ENCODE measurements around the gene FOXI1.
A peak's percentile ranks its signal among the peaks of the same experiment; 100 is the strongest.

FOXI1 gene

DNA sequence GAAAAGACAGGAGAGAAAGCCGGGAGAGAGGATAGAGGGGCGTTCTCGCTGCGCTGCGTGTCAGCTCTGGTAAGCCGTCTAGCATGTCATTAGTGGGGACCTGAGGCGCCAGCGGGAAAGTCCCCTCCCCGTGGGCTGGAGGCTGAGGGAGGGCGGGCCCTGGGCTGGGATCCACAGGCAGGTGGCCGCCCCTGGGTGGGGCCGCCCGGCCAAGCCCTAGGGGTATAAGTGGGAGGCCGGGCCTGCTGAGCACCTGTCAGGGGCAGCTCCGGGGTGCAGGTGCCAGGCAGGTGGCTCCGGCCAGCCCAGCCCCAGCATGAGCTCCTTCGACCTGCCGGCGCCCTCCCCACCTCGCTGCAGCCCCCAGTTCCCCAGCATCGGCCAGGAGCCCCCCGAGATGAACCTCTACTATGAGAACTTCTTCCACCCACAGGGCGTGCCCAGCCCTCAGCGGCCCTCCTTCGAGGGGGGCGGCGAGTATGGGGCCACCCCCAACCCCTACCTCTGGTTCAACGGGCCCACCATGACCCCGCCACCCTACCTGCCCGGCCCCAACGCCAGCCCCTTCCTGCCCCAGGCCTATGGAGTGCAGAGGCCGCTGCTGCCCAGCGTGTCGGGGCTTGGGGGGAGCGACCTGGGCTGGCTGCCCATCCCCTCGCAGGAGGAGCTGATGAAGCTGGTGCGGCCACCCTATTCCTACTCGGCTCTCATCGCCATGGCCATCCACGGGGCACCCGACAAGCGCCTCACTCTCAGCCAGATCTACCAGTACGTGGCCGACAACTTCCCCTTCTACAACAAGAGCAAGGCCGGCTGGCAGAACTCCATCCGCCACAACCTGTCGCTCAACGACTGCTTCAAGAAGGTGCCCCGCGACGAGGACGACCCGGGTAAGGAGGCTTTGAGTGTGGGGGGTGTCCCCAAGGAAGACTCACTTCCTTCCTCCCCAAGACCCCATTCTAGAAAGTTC, at the start of gene FOXI1:
TSS of gene FOXI1 (plus strand) at position 256 of the 970 bp plus-strand sequence. CDS start at position 317, 61 bp downstream.
- no peak for DNase-seq

DNA sequence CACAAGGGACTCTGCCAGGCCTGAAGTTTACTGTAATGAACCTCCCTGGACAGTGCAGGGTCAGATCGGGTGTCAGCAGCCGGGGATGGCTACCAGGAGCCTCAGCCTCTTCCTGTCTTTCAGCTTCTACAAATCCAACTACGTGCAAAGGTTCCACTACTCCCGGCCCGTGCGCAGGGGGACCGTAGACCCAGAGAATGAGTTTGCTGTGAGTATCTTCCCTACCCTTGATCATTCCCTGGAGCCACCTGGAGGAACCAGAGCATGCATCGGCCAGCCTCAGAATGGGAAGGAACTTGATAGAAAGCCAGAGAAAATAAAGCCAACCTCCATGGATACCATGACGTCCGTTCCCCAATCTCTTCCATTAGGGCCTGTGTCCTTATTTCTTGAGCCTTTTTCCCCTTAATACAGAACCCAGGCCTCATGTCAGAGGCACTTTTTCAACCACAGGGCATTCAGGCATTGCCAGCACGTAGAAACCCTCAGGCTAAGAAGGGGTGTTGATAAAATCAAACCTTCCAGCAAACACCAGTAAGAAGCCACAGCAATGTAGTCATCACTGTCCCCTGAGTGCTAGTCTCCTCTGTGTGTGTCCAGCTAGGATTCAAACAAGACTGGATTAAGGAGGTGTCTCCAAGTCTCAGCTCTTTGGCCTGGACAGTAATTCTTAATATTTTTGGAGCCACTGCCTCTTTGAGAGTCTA, 49.0 kb upstream of the FOXI1 start:
- DNase-seq, result no peak

DNA sequence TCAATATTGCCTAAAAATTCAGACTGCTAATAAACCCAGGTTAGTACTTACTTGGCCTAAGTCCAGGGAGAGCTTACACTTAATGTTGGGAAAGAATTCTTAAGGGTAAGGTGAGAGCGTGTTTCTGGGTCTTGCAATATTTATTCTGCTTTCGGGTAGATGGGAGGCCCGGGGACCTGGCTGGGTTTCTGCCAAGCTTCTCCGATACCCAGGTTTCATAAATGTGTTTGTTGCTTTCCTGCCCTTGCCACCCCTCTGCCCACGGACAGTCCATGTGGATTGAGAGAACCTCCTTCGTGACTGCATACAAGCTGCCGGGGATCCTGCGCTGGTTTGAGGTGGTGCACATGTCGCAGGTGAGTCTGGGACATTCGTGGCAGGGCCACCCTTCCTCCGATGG, 48.4 kb upstream of the FOXI1 start:
- DNase-seq, result no peak

DNA sequence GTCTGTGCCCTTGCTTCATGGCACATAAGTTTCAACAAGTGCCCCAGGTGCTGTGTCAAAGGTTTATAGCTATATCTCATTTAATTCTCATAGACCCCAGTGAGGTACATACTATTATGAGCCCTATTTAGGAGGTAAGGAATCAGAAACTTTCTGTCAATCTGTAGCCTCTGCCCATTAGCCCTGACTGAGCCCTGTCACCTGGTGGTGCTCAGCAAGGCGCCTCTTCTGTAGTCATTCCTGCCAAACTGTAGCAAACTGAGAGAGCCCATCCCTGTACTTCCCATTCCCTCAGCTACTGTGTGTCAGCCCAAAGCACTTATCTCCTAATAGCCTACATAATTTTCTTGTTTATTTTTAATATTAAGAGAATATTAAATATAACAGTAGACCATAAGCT, 46.5 kb upstream of the FOXI1 start:
- DNase-seq, result no peak

DNA sequence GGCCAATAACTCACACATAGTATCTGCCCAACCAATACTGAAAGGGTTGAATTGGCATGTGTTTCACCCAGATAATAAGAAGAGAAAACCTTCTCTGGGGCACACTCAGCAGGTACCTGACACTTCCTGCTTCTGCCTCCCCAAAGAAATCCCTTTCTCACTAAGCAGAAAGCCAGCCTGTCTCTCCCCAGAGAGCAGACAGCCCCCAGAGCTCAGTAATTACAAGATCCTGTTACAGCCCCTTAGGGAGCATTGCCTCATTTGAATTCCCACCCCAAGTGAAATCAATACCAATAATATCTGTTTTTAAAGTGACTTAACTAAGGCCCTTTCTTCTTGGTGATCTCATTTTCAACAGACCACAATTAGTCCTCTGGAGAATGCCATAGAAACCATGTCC, 38.5 kb upstream of the FOXI1 start:
- no peak for DNase-seq

DNA sequence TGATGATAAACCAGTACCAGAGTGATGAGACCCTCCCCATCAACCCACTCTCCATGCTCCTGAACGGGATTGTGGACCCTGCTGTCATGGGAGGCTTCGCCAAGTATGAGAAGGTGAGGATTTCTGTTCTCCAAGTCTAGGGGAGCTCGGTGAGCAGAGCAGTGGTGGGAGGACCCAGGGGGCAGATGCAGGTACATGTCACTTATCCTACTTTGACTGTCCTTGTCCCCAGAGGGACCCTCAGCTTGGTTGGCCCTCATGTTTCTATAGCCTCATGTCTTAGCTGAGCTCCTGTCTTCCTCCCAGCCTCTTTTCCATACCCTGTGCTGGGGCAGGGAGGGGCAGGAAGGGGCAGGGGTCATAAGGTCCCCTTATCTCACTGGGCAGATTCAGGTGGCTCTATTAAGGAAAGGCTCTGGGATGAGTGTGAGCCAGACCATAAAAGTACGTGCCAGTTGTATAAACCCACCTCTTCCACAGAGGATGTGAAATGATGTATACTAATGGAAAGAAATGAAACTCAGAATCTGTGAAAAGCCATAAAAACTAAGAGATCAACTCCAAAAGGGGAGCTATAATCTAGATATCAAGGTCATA, 38.0 kb upstream of the FOXI1 start:
- no peak for DNase-seq

DNA sequence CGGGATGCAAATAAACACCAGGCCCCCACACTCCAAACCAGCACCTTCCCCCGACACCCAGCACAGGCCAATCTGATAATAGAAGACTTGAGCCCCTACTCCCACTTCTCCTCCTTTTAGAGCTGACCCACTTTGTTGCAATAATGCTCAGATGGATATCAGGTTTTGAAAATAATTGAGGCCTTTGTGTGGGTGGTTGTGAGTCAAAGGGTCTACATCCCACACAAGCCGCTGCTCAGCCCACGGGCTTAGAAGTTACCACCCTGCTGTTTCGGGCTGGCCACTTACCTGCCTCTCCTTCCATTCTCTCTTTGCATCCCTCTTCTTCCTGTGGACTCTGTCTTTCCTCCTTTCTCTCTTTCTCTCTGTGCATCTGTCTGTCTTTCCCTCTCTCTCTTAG, 36.2 kb upstream of the FOXI1 start:
- no peak for DNase-seq

DNA sequence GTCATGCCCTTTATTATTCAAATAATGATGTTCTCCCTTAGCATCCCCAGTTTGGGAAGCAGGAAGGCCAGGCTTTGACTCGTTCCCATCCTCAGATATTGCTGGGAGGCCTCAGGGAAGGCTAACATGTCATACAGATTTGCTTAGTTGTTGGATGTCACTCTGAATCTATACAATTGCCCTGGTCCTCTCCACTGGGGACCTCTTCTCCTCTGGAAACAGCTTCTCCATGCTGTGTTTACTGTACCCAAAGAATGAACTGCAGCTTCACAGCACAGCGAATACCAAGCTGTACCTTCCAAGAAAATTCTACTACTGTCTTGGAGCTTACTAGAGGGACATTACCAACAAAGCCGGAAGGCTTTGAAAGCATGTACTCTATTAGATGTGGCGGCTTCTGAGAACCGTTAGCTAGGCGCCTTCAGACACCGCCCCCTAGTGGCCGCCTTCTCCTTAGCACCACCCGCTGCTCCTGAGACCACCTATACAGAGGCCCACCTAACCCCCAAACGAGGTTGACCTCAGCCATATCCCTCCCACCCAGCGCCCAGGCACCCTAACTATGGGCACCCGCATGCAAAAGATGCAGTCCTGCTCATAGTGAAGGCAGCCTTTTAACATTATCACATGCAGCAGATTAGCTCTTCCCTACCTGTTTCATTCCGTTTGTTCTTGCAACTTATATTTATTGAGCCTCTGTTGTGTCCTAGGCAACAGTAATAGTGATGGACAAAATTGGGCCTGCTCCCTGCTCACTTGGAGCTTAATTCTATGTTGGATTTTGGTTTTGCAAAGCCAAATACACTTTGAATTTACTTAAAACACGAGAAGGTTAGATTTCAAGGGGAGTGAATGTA, 34.9 kb upstream of the FOXI1 start:
- peak; percentile 9 for DNase-seq

DNA sequence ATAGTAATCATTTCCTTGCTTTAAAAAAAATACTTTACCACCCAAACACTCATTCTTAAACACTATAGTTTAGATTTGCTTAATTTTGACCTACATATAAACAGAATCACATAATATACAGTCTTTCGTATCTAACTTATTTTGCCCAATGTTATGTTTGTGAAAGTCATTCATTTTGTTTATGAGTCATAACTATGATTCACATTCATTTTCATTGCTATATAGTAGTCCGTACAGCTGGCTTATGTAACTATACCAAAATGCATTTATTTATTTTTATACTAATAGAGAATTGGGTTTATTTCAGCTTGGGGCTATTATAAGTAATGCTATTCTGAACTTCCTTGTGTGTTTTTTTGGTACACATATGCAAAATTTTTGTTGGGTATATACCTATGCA, 33.9 kb upstream of the FOXI1 start:
- no peak for DNase-seq

DNA sequence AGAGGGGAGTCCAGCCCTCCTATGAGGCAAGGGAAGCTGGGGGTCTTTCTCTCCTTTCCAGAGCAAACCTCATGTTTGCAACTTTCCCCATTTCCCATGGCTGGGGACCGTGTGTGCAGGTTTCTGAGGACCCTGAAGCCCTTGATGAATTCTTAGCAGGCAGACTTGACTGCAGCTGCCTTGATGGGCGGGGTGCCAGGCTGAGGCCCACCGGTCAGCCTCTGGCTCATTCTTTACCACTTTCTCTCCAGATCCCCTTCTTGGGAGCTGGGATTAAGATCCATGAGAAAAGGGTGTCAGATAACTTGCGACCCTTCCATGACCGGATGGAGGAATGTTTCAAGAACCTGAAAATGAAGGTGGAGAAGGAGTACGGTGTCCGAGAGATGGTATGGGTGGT, 30.0 kb upstream of the FOXI1 start:
- DNase-seq, result no peak

DNA sequence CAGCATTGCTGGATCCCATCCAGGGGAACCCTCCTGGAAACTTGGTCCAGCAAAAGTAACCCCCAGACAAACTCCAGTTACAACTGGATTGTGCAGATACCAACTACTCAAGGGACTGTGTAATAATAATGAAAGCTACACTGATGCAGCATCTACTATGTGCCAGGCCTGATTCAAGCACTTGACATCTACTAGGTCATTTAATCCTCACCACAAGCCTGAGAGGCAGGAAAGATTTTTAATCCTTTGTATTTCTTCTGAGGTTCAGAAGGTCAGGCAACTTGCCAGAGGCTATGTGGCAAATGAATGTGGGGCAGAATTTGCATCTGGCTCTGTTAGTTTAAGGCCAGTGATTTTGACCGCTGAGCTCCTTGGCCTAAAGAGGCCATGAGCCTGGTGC, 29.5 kb upstream of the FOXI1 start:
- DNase-seq, result no peak

DNA sequence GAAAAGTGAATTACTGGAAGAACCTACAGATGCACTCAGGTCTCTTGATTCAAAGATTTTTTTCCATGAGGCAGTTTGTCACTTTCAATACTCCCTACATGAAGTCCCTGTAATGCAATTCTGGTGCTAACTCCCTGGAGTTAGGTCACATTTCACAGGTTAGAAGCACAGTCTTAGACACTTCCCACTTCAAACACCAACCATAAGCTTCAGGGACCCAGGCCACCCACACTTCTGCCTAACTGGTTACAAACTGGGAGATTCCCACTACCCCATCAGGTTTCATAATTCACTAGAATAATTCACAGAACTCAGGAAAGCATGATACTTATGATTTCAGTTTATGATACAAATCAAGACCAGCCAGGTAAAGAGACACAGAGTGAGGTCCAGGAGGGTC, 29.0 kb upstream of the FOXI1 start:
- no peak for DNase-seq

DNA sequence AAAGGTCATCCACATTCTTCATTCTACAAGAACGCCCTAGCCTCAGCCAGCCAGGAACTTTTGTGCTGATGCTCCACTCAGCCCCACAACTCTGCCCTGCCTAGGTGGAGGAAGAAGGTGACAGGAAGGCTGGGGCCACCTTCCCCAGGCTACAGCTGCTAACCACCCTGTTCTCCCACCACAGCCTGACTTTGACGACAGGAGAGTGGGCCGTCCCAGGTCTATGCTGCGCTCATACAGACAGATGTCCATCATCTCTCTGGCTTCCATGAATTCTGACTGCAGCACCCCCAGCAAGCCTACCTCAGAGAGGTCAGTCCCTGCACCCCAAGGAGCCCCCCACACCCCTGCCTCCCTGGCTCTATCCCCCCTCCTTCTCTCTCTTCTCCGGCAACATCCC, 28.2 kb upstream of the FOXI1 start:
- no peak for DNase-seq

DNA sequence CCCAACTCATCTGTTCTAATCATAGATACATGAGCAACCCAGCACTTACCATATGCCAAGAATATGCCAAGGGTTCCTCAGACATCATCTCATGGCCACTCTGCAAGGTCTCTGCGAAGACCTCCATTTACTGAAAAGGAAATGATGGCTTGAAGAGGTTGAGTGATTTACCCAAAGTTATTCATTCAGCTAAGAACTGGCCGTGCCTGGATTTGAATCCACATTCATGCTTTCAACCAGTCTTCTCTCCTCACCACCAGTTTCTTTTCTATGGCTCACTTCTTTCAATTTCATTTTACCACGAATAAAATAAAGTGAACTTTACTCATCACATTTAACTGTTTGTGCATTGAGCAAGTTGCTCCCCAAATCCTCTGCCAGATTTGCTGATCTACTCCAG, 27.2 kb upstream of the FOXI1 start:
- no peak for DNase-seq

DNA sequence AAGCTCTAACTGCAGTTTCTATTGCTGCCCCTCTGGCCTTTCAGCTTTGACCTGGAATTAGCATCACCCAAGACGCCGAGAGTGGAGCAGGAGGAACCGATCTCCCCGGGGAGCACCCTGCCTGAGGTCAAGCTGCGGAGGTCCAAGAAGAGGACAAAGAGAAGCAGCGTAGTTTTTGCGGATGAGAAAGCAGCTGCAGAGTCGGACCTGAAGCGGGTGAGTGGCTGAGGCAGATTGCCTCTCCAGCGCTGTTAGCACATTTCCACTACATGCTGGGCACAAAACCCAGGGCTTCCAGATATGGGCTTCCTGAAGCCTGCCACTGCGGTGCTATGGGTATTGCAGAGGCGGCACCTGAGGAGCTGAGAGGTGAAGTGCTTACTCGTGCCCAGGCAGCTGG, 26.8 kb upstream of the FOXI1 start:
- no peak for DNase-seq

DNA sequence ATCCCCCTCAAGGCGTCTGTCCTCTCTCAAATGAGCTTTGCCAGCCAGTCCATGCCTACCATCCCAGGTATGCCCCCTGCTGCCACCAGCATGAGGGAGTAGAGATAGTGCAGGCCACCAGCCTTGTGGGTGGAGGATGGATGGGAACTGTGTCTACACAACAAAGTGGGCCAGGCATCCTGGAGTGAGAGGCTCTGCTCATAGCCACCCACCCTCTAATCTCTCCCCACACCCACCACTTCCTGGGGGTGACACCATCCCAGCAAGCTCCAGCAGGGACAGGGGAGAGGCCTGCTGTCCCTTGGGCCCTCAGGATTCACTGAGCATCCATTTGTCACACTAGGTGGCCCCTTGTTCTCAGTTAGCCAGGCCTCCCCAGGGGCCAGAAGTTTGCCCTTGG, 25.5 kb upstream of the FOXI1 start:
- DNase-seq, result no peak

DNA sequence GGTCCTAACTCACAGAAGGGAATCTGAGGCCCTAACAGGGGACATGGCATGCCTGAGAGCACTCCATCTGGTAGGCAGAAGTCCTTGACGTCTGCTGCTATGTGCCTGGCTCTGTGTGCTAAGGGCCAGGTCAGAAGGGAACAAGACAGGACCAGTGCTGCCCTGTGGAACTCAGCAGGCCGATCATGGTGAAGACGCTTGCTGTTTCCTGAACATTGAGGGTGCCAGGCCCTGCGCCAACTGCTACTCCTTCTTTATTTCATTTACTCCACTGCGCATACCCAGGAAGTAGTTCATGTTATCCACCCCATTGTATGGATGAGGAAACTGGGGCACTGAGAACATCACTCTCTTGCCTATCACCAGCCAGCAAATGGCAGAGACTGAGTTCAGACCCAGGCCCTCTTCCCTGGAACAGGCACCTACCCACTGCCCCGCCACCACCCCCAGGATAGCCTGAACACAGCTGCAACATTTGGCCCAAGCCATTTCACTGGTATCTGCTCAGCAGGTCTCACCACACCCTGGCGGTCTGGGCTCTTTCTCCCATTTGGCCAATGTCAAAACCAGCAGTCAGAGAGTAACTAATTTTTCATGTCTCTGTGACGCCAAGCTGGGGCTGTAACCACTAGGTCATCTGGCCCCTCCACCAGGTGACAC, 24.8 kb upstream of the FOXI1 start:
- no peak for DNase-seq

DNA sequence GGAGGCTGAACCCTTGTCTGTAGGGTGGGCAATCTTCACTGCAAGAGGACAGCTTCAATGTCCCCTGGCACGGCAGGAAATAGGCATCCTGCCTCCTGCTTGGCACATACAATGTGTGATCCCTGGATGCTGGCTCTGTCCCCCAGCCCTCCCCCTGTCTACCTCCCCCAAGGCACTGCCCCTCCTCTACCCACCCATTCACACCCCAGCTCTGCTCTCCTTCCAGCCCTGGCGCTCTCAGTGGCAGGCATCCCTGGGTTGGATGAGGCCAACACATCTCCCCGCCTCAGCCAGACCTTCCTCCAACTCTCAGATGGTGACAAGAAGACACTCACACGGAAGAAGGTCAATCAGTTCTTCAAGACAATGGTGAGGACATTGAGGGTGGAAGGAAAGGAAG, 24.1 kb upstream of the FOXI1 start:
- DNase-seq, result no peak

DNA sequence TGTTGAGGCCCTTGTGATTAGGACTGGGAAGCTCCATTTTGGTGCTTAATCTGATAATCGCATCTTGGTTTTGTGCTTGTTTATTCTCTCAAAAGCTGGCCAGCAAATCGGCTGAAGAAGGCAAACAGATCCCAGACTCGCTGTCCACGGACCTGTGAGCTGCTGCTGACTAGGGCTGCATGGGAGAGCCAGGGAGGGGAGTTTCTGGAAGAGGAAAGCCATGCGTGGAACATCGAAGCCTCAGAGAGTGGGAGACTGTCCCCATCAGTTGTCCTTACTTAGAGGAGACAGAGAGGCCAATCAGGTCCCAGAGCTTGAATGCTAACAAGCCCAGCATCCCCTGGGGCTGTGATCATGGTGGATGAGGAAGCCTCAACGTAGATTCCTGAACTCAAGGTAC, 23.0 kb upstream of the FOXI1 start:
- DNase-seq, result no peak

DNA sequence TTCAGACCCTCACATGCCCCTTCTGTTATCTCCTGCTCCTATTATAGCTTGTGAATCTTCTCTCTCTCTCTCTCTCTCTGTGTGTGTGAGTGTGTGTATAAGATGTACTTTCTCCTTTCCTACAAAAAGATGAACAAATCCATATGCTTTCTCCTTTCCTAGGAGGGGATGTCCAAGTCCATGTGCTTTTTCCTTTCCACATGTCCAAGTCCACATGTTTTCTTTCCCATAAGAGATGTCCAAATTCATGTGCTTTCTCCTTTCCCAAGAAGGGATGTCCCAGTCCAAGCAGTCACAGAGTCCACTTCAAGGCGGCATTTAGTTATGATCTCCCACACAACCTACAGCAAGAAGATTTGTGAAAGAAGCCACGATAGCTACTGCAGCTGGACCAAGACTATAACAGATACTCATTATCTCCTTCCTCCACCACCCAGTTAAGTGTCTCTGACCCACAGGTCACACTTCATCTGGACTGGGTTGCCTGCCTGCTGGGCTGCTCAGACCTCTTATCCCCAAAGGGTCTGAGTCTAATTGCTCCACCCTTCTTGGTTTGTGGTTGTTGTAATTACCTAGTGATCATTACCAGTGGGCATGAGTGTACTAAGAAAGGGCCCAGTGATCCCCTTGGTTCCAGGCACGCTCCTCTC, 18.4 kb upstream of the FOXI1 start:
- DNase-seq, result no peak

DNA sequence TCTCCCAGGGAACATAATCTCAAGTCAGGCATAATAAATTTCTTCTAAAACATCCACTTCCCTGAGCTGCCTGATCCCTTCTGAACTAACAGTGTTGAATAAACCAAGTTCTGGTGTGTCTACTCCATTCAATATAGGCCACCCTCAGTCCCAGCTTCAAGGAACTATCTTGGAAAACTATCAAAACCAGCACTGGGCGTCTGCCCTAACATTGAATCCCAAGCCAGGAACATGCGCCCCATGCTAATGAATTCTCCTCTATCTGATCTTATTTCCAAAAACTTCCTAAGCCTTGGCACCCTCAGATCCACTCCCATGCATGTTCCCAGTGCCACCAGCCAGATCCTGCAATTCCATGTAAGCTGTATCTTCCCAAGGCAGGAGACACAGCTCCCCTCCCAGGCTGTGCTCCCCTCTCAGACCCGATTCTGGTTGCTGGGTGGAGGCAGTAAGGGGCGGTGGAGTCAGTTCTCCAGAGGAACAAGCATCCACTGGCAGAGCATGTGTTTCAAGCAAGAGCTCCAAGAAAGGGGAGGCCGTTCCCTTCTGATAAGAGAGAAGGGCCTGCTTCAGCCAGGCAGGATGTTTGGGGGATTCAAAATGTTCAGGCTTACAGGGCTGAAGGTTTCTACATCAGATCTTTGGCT, 13.1 kb upstream of the FOXI1 start:
- no peak for DNase-seq
